GM19193 (cell line): ENCODE measurements around the gene IMMP2L.

Source experiments
- POLR2A ChIP-seq: IDR thresholded peaks from 4 replicates; pipeline ENCODE4 v1.6.1; 2011; ENCODE audit not compliant: insufficient read depth, insufficient read length; ENCODE audit errors: extremely low read depth

Gene IMMP2L

GRCh38 chr7:111560773-111561653 lies 1.3 kb downstream of the IMMP2L start:
- TF ChIP-seq POLR2A: no peak

- no peak for TF ChIP-seq POLR2A
Measured at GRCh38 chr7:111558991-111559390, 3.3 kb downstream of the IMMP2L start.

GRCh38 chr7:111556977-111557376 lies 5.3 kb downstream of the IMMP2L start:
- TF ChIP-seq POLR2A: no peak

GRCh38 chr7:111554086-111554485 lies 8.2 kb downstream of the IMMP2L start:
- TF ChIP-seq POLR2A: no peak

GRCh38 chr7:111541067-111541466 lies 21.2 kb downstream of the IMMP2L start:
- no peak for TF ChIP-seq POLR2A

- TF ChIP-seq POLR2A: no peak
Measured at GRCh38 chr7:111540199-111540815, 22.0 kb downstream of the IMMP2L start.

GRCh38 chr7:111537134-111537533 lies 25.2 kb downstream of the IMMP2L start:
- no peak for TF ChIP-seq POLR2A

- no peak for TF ChIP-seq POLR2A
Measured at GRCh38 chr7:111535142-111535870, 27.0 kb downstream of the IMMP2L start.

GRCh38 chr7:111532625-111533024 lies 29.7 kb downstream of the IMMP2L start:
- TF ChIP-seq POLR2A: no peak

- TF ChIP-seq POLR2A: no peak
Measured at GRCh38 chr7:111531993-111532392, 30.3 kb downstream of the IMMP2L start.

GRCh38 chr7:111530356-111530668 lies 32.0 kb downstream of the IMMP2L start:
- no peak for TF ChIP-seq POLR2A

- no peak for TF ChIP-seq POLR2A
Measured at GRCh38 chr7:111529507-111530355, 32.6 kb downstream of the IMMP2L start.

GRCh38 chr7:111528331-111528730 lies 34.0 kb downstream of the IMMP2L start:
- TF ChIP-seq POLR2A: no peak

GRCh38 chr7:111527545-111527944 lies 34.7 kb downstream of the IMMP2L start:
- no peak for TF ChIP-seq POLR2A

- TF ChIP-seq POLR2A: no peak
Measured at GRCh38 chr7:111525100-111525499, 37.2 kb downstream of the IMMP2L start.
